ENCODE measurements around the gene ZNF490. TPM values are rescaled to one million over a fixed set of nuclear protein-coding genes. Genes with fewer than 3 reads are reported as not detected.

The ZNF490 gene
- total and polyA plus RNA-seq, 2 donors (not counting 1 experiment from before 2014, with no cell fraction given), result 5.7 to 21.2 TPM

GRCh38 chr19:12606796-12607195 lies 3.8 kb downstream of the ZNF490 start:
- ChIA-PET CTCF (interaction anchor here (0.7 kb wide), 2 partner anchors 17 to 53 kb away, joined by 3 read pairs; no protein-coding TSS in a partner anchor), POLR2A (interaction anchor here (0.7 kb wide), 3 partner anchors 9 to 24 kb away, joined by 3 to 4 read pairs (median 4); no protein-coding TSS in a partner anchor)
- H3K36me3 ChIP-seq (replicated peaks in 1 of 2; ENCODE audit: control extremely low read depth in 1 of 2, control insufficient read depth in 1 of 2, extremely low read depth in 1 of 2, insufficient read depth in 2 of 2, low read length in 1 of 2), result peaks cover 4 to 37% of the 10 kb centered on the region in 2 experiments
- H2AFZ ChIP-seq (ENCODE audit: insufficient read depth, low read depth, low read length, poor library complexity, severe bottlenecking), result no peak overlapping the region
- H3K27ac ChIP-seq (ENCODE audit: low read length in 2 of 2), result no peak overlapping the region
- no peaks in the 10 kb centered on the region for H4K20me1 ChIP-seq (ENCODE audit: control insufficient read depth, insufficient read depth, low read length, poor library complexity, severe bottlenecking)
- intact Hi-C loops (cut with micrococcal nuclease), result no loop called here
- Mint-ChIP-seq H3K9me3 (ENCODE audit: insufficient read depth) (no peaks in the 10 kb centered on the region), H3K4me1 (peaks cover 40% of the 10 kb centered on the region), H3K27ac (no peak overlapping the region), H3K4me3 (no peak overlapping the region), H3K27me3 (no peaks in the 10 kb centered on the region)
- no peak for ATAC-seq (ENCODE audit: low read depth)
- no peaks in the 10 kb centered on the region for H3K27me3 ChIP-seq (replicated peaks in 1 of 4; ENCODE audit: control extremely low read depth in 1 of 4, control insufficient read depth in 3 of 4, insufficient read depth in 4 of 4, low read length in 3 of 4)
- WGBS (ENCODE audit: insufficient coverage), result no CpG with 5 or more reads among the region's 1 CpG
- H3K4me2 ChIP-seq (replicated peaks; ENCODE audit: low read depth, low read length, poor library complexity, severe bottlenecking), result no peak overlapping the region
- H3K4me3 ChIP-seq (ENCODE audit: control extremely low read depth in 1 of 5, extremely low read depth in 1 of 5, insufficient read depth in 1 of 5, low read depth in 2 of 5, low read length in 4 of 5), result no peak overlapping the region
- no peak overlapping the region for H3K9ac ChIP-seq (ENCODE audit: low read length)
- H3K4me1 ChIP-seq (ENCODE audit: control insufficient read depth in 2 of 2, insufficient read depth in 2 of 2, low read length in 2 of 2), result peaks cover 35 to 45% of the 10 kb centered on the region in 2 donors
- TF ChIP-seq EZH2 (IDR thresholded peaks at IDR 0.05; ENCODE audit: borderline replicate concordance, insufficient read depth, low read depth, low read length, poor library complexity, severe bottlenecking) (no peak), CTCF (IDR thresholded peaks at IDR 0.05) (no peak)
- DNase-seq, result no peak
- H3K79me2 ChIP-seq (ENCODE audit: control insufficient read depth, insufficient read depth, low read length), result peaks cover 92% of the 10 kb centered on the region
- peaks cover 0 to 3% (median 0%) of the 10 kb centered on the region in 3 donors for H3K9me3 ChIP-seq (ENCODE audit: control extremely low read depth in 1 of 3, control insufficient read depth in 2 of 3, insufficient read depth in 1 of 3, low read length in 2 of 3)

GRCh38 chr19:12603714-12604113 lies 6.9 kb downstream of the ZNF490 start:
- H3K4me2 ChIP-seq (replicated peaks; ENCODE audit: low read depth, low read length, poor library complexity, severe bottlenecking), result no peak overlapping the region
- Mint-ChIP-seq H3K27me3 (no peaks in the 10 kb centered on the region), H3K9me3 (ENCODE audit: insufficient read depth) (no peaks in the 10 kb centered on the region), H3K4me1 (peaks cover 20% of the 10 kb centered on the region), H3K4me3 (no peak overlapping the region), H3K27ac (peak overlapping the region; percentile 32)
- no CpG with 5 or more reads among the region's 1 CpG for WGBS (ENCODE audit: insufficient coverage)
- ATAC-seq (ENCODE audit: low read depth) (peak; percentile 33), DNase-seq (peak; percentile 48)
- POLR2A ChIA-PET, result interaction anchor here (0.9 kb wide), 1 partner anchor 11 kb away, joined by 3 read pairs; no protein-coding TSS in a partner anchor
- no peak overlapping the region for H2AFZ ChIP-seq (ENCODE audit: insufficient read depth, low read depth, low read length, poor library complexity, severe bottlenecking)
- CTCF ChIA-PET, result interaction anchor here (1.0 to 1.9 kb wide), 2 partner anchors 11 to 36 kb away, joined by 4 to 7 read pairs; no protein-coding TSS in a partner anchor
- H3K79me2 ChIP-seq (ENCODE audit: control insufficient read depth, insufficient read depth, low read length), result peaks cover 74% of the 10 kb centered on the region
- peaks cover 18 to 25% of the 10 kb centered on the region in 2 donors for H3K4me1 ChIP-seq (ENCODE audit: control insufficient read depth in 2 of 2, insufficient read depth in 2 of 2, low read length in 2 of 2)
- H4K20me1 ChIP-seq (ENCODE audit: control insufficient read depth, insufficient read depth, low read length, poor library complexity, severe bottlenecking), result no peaks in the 10 kb centered on the region
- H3K9me3 ChIP-seq (ENCODE audit: control extremely low read depth in 1 of 3, control insufficient read depth in 2 of 3, insufficient read depth in 1 of 3, low read length in 2 of 3), result peaks cover 0 to 3% (median 0%) of the 10 kb centered on the region in 3 donors
- TF ChIP-seq EZH2 (IDR thresholded peaks at IDR 0.05; ENCODE audit: borderline replicate concordance, insufficient read depth, low read depth, low read length, poor library complexity, severe bottlenecking) (no peak), CTCF (IDR thresholded peaks at IDR 0.05) (no peak)
- no peak overlapping the region for H3K9ac ChIP-seq (ENCODE audit: low read length)
- H3K27ac ChIP-seq (ENCODE audit: low read length in 2 of 2), result peak overlapping the region in 1 of 2 donors; percentile 48
- peaks cover 7 to 41% of the 10 kb centered on the region in 2 experiments for H3K36me3 ChIP-seq (replicated peaks in 1 of 2; ENCODE audit: control extremely low read depth in 1 of 2, control insufficient read depth in 1 of 2, extremely low read depth in 1 of 2, insufficient read depth in 2 of 2, low read length in 1 of 2)
- intact Hi-C loops (cut with micrococcal nuclease), result no loop called here
- H3K27me3 ChIP-seq (replicated peaks in 1 of 4; ENCODE audit: control extremely low read depth in 1 of 4, control insufficient read depth in 3 of 4, insufficient read depth in 4 of 4, low read length in 3 of 4), result no peaks in the 10 kb centered on the region
- H3K4me3 ChIP-seq (ENCODE audit: control extremely low read depth in 1 of 5, extremely low read depth in 1 of 5, insufficient read depth in 1 of 5, low read depth in 2 of 5, low read length in 4 of 5), result no peak overlapping the region

Data from B cell (primary cell).